H1 (cell line): ENCODE results near the gene DHX36. TPM values are rescaled to one million over a fixed set of nuclear protein-coding genes. Genes with fewer than 3 reads are reported as not detected.

Experiments used
- polyA plus RNA-seq, 7 experiments: library from polyadenylated mRNA; depleted of rRNA in 3 of 7; stranded (reverse) in 5 of 7; unstranded in 2 of 7; fragments of >200 nt in 5 of 7; fragments of 200-250 nt in 2 of 7; gene quantifications; 1 replicate in 5 of 7; 2 replicates in 1 of 7; 4 replicates in 1 of 7; pipeline versions ENCODE4 v1.2.1 to v1.2.3, GENCODE V29; 2011 to 2013; ENCODE audit warnings: missing spikeins in 2 of 7, mixed read lengths in 2 of 7
- total RNA-seq: library from RNA; stranded (reverse); fragmentation: NEBNext Ultra II Directional; extraction: Animal tissue kit (Norgen Biotek cat#: 25700); gene quantifications from 2 replicates; pipeline ENCODE4 v1.2.1, GENCODE V29; 2021
- TF ChIP-seq, protein P1 (sequence below): IDR thresholded peaks from 2 replicates; pipeline ENCODE4 v1.6.1; 2011; ENCODE audit warnings: low read length, improper control_type of control experiment

The DHX36 gene
- total and polyA plus RNA-seq, 2 of the 8 experiments (the other 6 are each of a cell fraction or from before 2014, with no cell fraction given) = 44.9 to 131 TPM

DNA sequence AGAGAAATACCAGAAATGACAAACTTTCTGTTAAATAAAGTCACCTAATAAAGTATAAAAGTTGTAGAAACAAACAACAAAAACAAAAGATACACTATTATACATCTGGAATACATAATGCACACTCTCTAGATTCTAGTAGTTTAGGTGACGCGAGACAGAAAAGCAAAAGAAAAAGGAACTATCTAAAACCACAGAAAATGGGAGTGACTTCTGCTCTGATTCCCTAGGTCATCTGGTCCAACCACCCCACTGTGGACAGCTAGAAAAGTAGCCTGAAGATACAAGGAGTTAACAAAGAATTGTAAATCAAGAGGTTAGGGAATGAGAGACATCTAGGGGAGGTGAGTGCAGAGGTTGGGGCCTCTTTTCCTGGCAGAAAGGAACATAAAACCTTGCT, 39.1 kb downstream of the DHX36 start (continued):
- TF ChIP-seq, protein P1, sequence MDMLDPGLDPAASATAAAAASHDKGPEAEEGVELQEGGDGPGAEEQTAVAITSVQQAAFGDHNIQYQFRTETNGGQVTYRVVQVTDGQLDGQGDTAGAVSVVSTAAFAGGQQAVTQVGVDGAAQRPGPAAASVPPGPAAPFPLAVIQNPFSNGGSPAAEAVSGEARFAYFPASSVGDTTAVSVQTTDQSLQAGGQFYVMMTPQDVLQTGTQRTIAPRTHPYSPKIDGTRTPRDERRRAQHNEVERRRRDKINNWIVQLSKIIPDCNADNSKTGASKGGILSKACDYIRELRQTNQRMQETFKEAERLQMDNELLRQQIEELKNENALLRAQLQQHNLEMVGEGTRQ = no peak
- TF ChIP-seq, all 59 proteins: peak for 0
